Panc1 (cell line): ENCODE measurements around the gene EMILIN3. TPM values are rescaled to one million over a fixed set of nuclear protein-coding genes. Genes with fewer than 3 reads are reported as not detected.

ENCODE experiments used
- ATAC-seq: fragments of 200-7000 bp; cut with Tn5 transposase; 2 replicates; pipeline ENCODE4 v1.9.1; 2020; ENCODE audit warnings: mild to moderate bottlenecking, moderate library complexity
- BruUV-seq: library from RNA; stranded (reverse); fragments of 400-500 nt; replicated peaks from 2 replicates; lab custom pipeline; 2021; lab: Mats Ljungman, UMichigan
- CTCF ChIA-PET: fragments of 300-600 bp; sonication (Branson Sonifier 250); formaldehyde crosslinking; loops from one replicate; lab custom pipeline; 2022; ENCODE audit warnings: antibody characterized with exemption; lab: Charles Lee
- POLR2A ChIA-PET: fragments of 300-600 bp; sonication (Branson Sonifier 250); formaldehyde crosslinking; loops from one replicate; lab custom pipeline; 2022; ENCODE audit warnings: antibody characterized with exemption; lab: Charles Lee
- DNase-seq: peaks from one replicate; pipeline ENCODE4 v3.0.0-alpha.2; 2010; ENCODE audit warnings: low read depth, low spot score
- H3K27ac ChIP-seq: 2 replicates; pipeline ENCODE4 v1.5.1; 2011; ENCODE audit warnings: mild to moderate bottlenecking, low read length, inconsistent platforms
- H3K27me3 ChIP-seq: fragments of 200-500 bp; sonication (Bioruptor generic); 2 replicates; pipeline ENCODE4 v1.6.0; 2014; ENCODE audit warnings: low read length, inconsistent platforms; ENCODE audit not compliant: control insufficient read depth, insufficient read depth
- H3K36me3 ChIP-seq: fragments of 200-500 bp; sonication (Bioruptor generic); 2 replicates; pipeline ENCODE4 v1.5.1; 2014; ENCODE audit warnings: inconsistent platforms, mild to moderate bottlenecking, low read length, moderate library complexity; ENCODE audit not compliant: control insufficient read depth, insufficient read depth
- H3K4me1 ChIP-seq: 2 replicates; pipeline ENCODE4 v1.5.1; 2011; ENCODE audit warnings: inconsistent platforms, mild to moderate bottlenecking, low read length, moderate library complexity; ENCODE audit not compliant: control insufficient read depth, insufficient read depth
- H3K4me3 ChIP-seq, 2 experiments: 2 replicates each; pipeline ENCODE4 v1.5.1; 2011 to 2012; ENCODE audit warnings: low read depth in 2 of 2, low read length in 2 of 2, mild to moderate bottlenecking in 2 of 2, inconsistent platforms in 1 of 2, moderate library complexity in 1 of 2
- H3K9me3 ChIP-seq: fragments of 200-500 bp; sonication (Bioruptor generic); 2 replicates; pipeline ENCODE4 v1.5.1; 2014; ENCODE audit warnings: low read depth, mild to moderate bottlenecking, inconsistent platforms, low read length, moderate library complexity; ENCODE audit not compliant: control insufficient read depth, insufficient read depth
- CTCF ChIP-seq: fragments of 450-650 bp; IDR thresholded peaks from 2 replicates; pipeline ENCODE4 v1.5.1; 2017; ENCODE audit warnings: mild to moderate bottlenecking
- POLR2AphosphoS5 ChIP-seq: IDR thresholded peaks from 2 replicates; pipeline ENCODE4 v1.6.1; 2012; ENCODE audit warnings: mild to moderate bottlenecking, low read depth, low read length, moderate library complexity
- SIN3A ChIP-seq: IDR thresholded peaks from 2 replicates; pipeline ENCODE4 v1.6.1; 2012; ENCODE audit warnings: low read depth, mild to moderate bottlenecking, low read length, moderate library complexity, borderline replicate concordance; ENCODE audit not compliant: insufficient read depth
- TCF7L2 ChIP-seq: IDR thresholded peaks from 2 replicates; pipeline ENCODE4 v1.6.1; 2011; ENCODE audit warnings: mild to moderate bottlenecking, low read depth, low read length, inconsistent platforms
- in situ Hi-C: cut with HindIII; loops from 2 replicates; pipeline ENCODE4 v1.10.0; 2016; ENCODE audit warnings: low sequenced_read_pairs, low pct_unique_long_range_greater_than_20kb
- intact Hi-C: fragments of 100-400 bp; cut with micrococcal nuclease; formaldehyde crosslinking; loops from one replicate; pipeline ENCODE4 v1.10.0; 2022; ENCODE audit not compliant: unreplicated experiment
- total RNA-seq: library from RNA; stranded (reverse); gene quantifications from one replicate; pipeline ENCODE4 v1.2.1, GENCODE V29; 2021; ENCODE audit not compliant: unreplicated experiment
- TF ChIP-seq, protein P1 (sequence below), 2 experiments: IDR thresholded peaks; 2 replicates each; pipeline ENCODE4 v1.6.1; 2011 to 2012; ENCODE audit warnings: low read depth in 2 of 2, control low read depth in 1 of 2, low read length in 1 of 2, mild to moderate bottlenecking in 1 of 2, moderate library complexity in 1 of 2; ENCODE audit not compliant: insufficient read depth in 1 of 2

The EMILIN3 gene
- total RNA-seq, 1 experiment from 2014 or later = 0.54 TPM

DNA sequence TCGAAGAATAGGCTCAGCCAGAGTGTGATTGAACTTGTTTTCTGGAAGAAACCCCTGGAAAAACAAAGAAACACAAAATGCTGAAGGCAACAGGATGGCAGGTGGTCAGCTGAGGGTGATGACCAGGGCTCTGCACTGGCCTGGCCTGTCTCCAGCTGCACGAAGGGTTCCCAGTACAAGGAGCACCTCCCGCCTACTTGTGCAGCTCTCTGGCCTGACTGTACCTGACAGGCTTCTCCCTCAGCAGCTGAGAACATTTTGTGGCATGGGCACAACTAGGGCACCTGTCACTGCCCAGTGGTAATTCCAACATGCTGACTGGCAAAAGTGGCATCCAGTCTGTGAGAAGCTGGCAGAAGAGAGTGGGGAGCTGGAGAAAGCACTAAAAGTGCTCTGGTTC lies 38.8 kb upstream of the EMILIN3 start:
- TF ChIP-seq, protein P1, sequence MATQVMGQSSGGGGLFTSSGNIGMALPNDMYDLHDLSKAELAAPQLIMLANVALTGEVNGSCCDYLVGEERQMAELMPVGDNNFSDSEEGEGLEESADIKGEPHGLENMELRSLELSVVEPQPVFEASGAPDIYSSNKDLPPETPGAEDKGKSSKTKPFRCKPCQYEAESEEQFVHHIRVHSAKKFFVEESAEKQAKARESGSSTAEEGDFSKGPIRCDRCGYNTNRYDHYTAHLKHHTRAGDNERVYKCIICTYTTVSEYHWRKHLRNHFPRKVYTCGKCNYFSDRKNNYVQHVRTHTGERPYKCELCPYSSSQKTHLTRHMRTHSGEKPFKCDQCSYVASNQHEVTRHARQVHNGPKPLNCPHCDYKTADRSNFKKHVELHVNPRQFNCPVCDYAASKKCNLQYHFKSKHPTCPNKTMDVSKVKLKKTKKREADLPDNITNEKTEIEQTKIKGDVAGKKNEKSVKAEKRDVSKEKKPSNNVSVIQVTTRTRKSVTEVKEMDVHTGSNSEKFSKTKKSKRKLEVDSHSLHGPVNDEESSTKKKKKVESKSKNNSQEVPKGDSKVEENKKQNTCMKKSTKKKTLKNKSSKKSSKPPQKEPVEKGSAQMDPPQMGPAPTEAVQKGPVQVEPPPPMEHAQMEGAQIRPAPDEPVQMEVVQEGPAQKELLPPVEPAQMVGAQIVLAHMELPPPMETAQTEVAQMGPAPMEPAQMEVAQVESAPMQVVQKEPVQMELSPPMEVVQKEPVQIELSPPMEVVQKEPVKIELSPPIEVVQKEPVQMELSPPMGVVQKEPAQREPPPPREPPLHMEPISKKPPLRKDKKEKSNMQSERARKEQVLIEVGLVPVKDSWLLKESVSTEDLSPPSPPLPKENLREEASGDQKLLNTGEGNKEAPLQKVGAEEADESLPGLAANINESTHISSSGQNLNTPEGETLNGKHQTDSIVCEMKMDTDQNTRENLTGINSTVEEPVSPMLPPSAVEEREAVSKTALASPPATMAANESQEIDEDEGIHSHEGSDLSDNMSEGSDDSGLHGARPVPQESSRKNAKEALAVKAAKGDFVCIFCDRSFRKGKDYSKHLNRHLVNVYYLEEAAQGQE (IDR thresholded peaks at IDR 0.05; ENCODE audit: insufficient read depth in 1 of 2, low read depth in 2 of 2, low read length in 1 of 2) = no peak
- no TSS peak for BruUV-seq
- Histone ChIP-seq H3K27me3 (no peaks in the 10 kb centered on the region), H3K4me3 (no peak overlapping the region), H3K27ac (no peak overlapping the region), H3K9me3 (no peaks in the 10 kb centered on the region), H3K4me1 (no peaks in the 10 kb centered on the region), H3K36me3 (peaks cover 9% of the 10 kb centered on the region)
- ChIA-PET POLR2A (no interaction called here), CTCF (no interaction called here)
- DNase-seq = no peak
- intact Hi-C loops (no loop called here), in situ Hi-C loops (no loop called here)
- ATAC-seq = no peak

DNA sequence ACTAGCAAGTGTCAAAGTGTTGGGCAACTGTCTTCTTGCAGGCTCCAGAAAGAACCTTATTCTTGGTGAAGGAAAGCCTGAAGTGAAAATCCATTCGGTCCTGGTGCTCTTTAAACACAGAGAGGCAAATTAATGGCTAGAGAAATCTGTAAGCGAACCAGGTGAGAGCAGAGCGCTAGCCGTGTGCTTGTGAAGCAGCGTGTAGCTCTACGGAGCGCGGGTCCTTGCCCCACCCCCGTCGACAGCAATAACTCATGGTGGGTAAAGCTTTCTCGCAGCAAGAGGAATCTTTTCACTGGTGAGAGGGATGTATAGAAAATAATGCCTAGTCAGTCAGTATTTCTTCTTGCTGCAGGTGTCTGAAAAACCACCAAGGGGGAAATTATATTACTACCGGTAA lies 37.0 kb upstream of the EMILIN3 start:
- ATAC-seq (no peak), DNase-seq (no peak)
- TF ChIP-seq SIN3A (no peak), POLR2AphosphoS5 (no peak), CTCF (no peak), TCF7L2 (no peak)
- TF ChIP-seq, protein P1 (IDR thresholded peaks at IDR 0.05; ENCODE audit: insufficient read depth in 1 of 2, low read depth in 2 of 2, low read length in 1 of 2) = no peak
- ChIA-PET POLR2A (no interaction called here), CTCF (no interaction called here)
- Histone ChIP-seq H3K36me3 (peaks cover 9% of the 10 kb centered on the region), H3K9me3 (no peaks in the 10 kb centered on the region), H3K27me3 (no peaks in the 10 kb centered on the region), H3K4me1 (no peaks in the 10 kb centered on the region), H3K27ac (no peak overlapping the region), H3K4me3 (no peak overlapping the region)
- intact Hi-C loops = no loop called here
- no TSS peak for BruUV-seq
- in situ Hi-C loops = no loop called here
